GM12801 (cell line): ENCODE measurements around the gene ALDH1A3.

Experiments used
- CTCF ChIP-seq: IDR thresholded peaks from one replicate; pipeline ENCODE4 v1.5.1; 2011; ENCODE audit warnings: control low read depth; ENCODE audit not compliant: insufficient read length; ENCODE audit errors: extremely low read depth

The ALDH1A3 gene

GRCh38 chr15:100947760-100948429 is 68.3 kb downstream of the ALDH1A3 start:
- no peak for TF ChIP-seq CTCF

- TF ChIP-seq CTCF = no peak
Observed at GRCh38 chr15:100948430-100948762, 68.8 kb downstream of the ALDH1A3 start.

- TF ChIP-seq CTCF = no peak
Observed at GRCh38 chr15:100949691-100950090, 70.1 kb downstream of the ALDH1A3 start.

GRCh38 chr15:100951965-100952364 is 72.3 kb downstream of the ALDH1A3 start:
- TF ChIP-seq CTCF = no peak

- TF ChIP-seq CTCF = no peak
Observed at GRCh38 chr15:100952566-100952965, 72.9 kb downstream of the ALDH1A3 start.

- TF ChIP-seq CTCF = no peak
Observed at GRCh38 chr15:100958326-100959065, 78.9 kb downstream of the ALDH1A3 start.

- no peak for TF ChIP-seq CTCF
Observed at GRCh38 chr15:100959066-100960050, 79.7 kb downstream of the ALDH1A3 start.
